ENCODE results near the gene TUBGCP3. TPM values are rescaled to one million over a fixed set of nuclear protein-coding genes. Genes with fewer than 3 reads are reported as not detected.
"Not testable (repeated sequence)": the region's sequence is repeated elsewhere in the genome, so short reads cannot be mapped to it uniquely, and the experiment has no call there.

The TUBGCP3 gene
- total RNA-seq, 1 experiment from 2014 or later = 13.7 TPM

DNA sequence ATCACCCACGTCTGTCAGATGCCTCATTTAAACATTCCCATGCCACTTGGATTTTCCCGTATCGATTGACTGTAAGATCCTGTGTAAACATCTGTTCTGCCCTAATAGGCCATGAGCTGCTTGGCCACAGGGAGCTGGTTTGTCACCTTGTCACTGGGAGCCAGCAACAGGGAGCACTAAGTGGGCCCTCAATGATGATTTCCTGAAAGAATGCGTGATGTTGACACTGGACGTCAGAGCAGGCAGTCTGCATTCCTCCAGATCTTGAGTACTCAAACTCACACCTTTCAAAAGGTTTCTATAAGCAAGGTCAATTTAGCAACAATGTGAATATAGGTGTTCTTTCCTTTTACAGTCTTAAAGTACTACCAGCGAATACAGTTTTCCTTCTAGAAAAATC is 78.8 kb downstream of the TUBGCP3 start:
- H3K4me1 Mint-ChIP-seq (ENCODE audit: low read depth, unreplicated experiment) = no peaks in the 10 kb centered on the region
- no peaks in the 10 kb centered on the region for H3K27me3 Mint-ChIP-seq (ENCODE audit: unreplicated experiment)
- no peak for TF ChIP-seq CTCF (IDR thresholded peaks at IDR 0.05; ENCODE audit: unreplicated experiment)
- no peaks in the 10 kb centered on the region for H3K9me3 Mint-ChIP-seq (ENCODE audit: low read depth, unreplicated experiment)
- no peak overlapping the region for H3K4me3 Mint-ChIP-seq (ENCODE audit: low read depth, unreplicated experiment)
- no peaks in the 10 kb centered on the region for H3K36me3 Mint-ChIP-seq (ENCODE audit: insufficient read depth, unreplicated experiment)
- H3K27ac Mint-ChIP-seq (ENCODE audit: unreplicated experiment) = no peak overlapping the region
- DNase-seq = no peak
- CTCF ChIA-PET = no interaction called here
- no TSS peak for BruUV-seq (replicated peaks)
- intact Hi-C loops (cut with micrococcal nuclease; ENCODE audit: unreplicated experiment) = no loop called here

DNA sequence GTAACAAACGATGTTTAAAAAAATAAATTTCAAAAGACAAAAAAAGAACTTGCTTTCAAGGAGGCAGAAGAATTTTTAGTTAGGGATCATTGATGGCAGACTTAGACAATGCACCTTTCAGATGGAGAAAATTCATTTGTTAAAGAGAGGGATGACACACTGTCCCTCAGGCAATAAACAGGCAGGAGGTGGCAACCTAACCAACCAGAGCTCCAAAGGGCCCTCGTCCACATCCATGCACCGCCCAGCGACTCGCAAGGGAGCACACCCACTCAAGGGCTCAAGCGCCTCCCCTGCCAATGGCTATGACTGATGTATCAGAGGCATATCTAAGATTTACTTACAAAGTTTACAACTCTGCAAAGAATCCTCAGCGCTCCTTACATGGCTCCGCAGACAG is 81.9 kb downstream of the TUBGCP3 start:
- Mint-ChIP-seq H3K4me3 (ENCODE audit: low read depth, unreplicated experiment) (no peak overlapping the region), H3K9me3 (ENCODE audit: low read depth, unreplicated experiment) (no peaks in the 10 kb centered on the region), H3K4me1 (ENCODE audit: low read depth, unreplicated experiment) (no peaks in the 10 kb centered on the region), H3K27ac (ENCODE audit: unreplicated experiment) (no peak overlapping the region), H3K36me3 (ENCODE audit: insufficient read depth, unreplicated experiment) (no peaks in the 10 kb centered on the region), H3K27me3 (ENCODE audit: unreplicated experiment) (no peaks in the 10 kb centered on the region)
- intact Hi-C loops (cut with micrococcal nuclease; ENCODE audit: unreplicated experiment) = no loop called here
- no TSS peak for BruUV-seq (replicated peaks)
- DNase-seq = no peak
- CTCF ChIA-PET = no interaction called here
- no peak for TF ChIP-seq CTCF (IDR thresholded peaks at IDR 0.05; ENCODE audit: unreplicated experiment)

GRCh38 chr13:112496166-112496565 is 91.8 kb downstream of the TUBGCP3 start:
- Mint-ChIP-seq H3K4me3 (ENCODE audit: low read depth, unreplicated experiment) (no peak overlapping the region), H3K27ac (ENCODE audit: unreplicated experiment) (no peak overlapping the region), H3K4me1 (ENCODE audit: low read depth, unreplicated experiment) (no peaks in the 10 kb centered on the region), H3K27me3 (ENCODE audit: unreplicated experiment) (no peaks in the 10 kb centered on the region), H3K36me3 (ENCODE audit: insufficient read depth, unreplicated experiment) (no peaks in the 10 kb centered on the region), H3K9me3 (ENCODE audit: low read depth, unreplicated experiment) (no peaks in the 10 kb centered on the region)
- no peak for DNase-seq
- CTCF ChIA-PET = no interaction called here
- TF ChIP-seq CTCF (IDR thresholded peaks at IDR 0.05; ENCODE audit: unreplicated experiment) = no peak
- no TSS peak for BruUV-seq (replicated peaks)
- intact Hi-C loops (cut with micrococcal nuclease; ENCODE audit: unreplicated experiment) = no loop called here

DNA sequence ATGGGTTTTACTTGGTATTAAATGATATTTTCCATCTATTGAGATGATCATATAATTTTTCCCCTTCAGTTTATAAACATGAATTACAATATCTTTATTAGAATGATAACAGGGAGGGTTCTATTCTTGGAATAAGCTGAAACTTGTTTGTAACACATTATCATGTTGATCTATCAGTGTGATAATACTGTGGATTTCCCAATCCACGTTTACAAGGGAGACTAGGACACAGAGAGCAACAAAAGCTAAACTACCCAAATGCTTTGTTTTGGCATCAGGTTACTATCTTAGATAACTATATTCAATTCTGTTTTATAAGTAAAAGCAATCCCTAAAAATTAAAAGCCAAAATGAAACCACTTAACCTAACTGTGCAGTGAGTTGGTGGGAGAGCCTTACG is 92.5 kb downstream of the TUBGCP3 start:
- Mint-ChIP-seq H3K9me3 (ENCODE audit: low read depth, unreplicated experiment) (no peaks in the 10 kb centered on the region), H3K4me3 (ENCODE audit: low read depth, unreplicated experiment) (no peak overlapping the region), H3K27me3 (ENCODE audit: unreplicated experiment) (no peaks in the 10 kb centered on the region), H3K4me1 (ENCODE audit: low read depth, unreplicated experiment) (no peaks in the 10 kb centered on the region), H3K27ac (ENCODE audit: unreplicated experiment) (no peak overlapping the region), H3K36me3 (ENCODE audit: insufficient read depth, unreplicated experiment) (no peaks in the 10 kb centered on the region)
- no peak for DNase-seq
- TF ChIP-seq CTCF (IDR thresholded peaks at IDR 0.05; ENCODE audit: unreplicated experiment) = no peak
- CTCF ChIA-PET = no interaction called here
- intact Hi-C loops (cut with micrococcal nuclease; ENCODE audit: unreplicated experiment) = no loop called here
- no TSS peak for BruUV-seq (replicated peaks)

- TF ChIP-seq CTCF (IDR thresholded peaks at IDR 0.05; ENCODE audit: unreplicated experiment) = no peak
- intact Hi-C loops (cut with micrococcal nuclease; ENCODE audit: unreplicated experiment) = no loop called here
- CTCF ChIA-PET = no interaction called here
- Mint-ChIP-seq H3K9me3 (ENCODE audit: low read depth, unreplicated experiment) (no peaks in the 10 kb centered on the region), H3K27ac (ENCODE audit: unreplicated experiment) (no peak overlapping the region), H3K4me1 (ENCODE audit: low read depth, unreplicated experiment) (no peaks in the 10 kb centered on the region), H3K4me3 (ENCODE audit: low read depth, unreplicated experiment) (no peak overlapping the region), H3K27me3 (ENCODE audit: unreplicated experiment) (no peaks in the 10 kb centered on the region), H3K36me3 (ENCODE audit: insufficient read depth, unreplicated experiment) (no peaks in the 10 kb centered on the region)
- BruUV-seq (replicated peaks) = no TSS peak
- DNase-seq = no peak
These were observed 98.8 kb downstream of the TUBGCP3 start for GRCh38 chr13:112489199-112489598.

DNA sequence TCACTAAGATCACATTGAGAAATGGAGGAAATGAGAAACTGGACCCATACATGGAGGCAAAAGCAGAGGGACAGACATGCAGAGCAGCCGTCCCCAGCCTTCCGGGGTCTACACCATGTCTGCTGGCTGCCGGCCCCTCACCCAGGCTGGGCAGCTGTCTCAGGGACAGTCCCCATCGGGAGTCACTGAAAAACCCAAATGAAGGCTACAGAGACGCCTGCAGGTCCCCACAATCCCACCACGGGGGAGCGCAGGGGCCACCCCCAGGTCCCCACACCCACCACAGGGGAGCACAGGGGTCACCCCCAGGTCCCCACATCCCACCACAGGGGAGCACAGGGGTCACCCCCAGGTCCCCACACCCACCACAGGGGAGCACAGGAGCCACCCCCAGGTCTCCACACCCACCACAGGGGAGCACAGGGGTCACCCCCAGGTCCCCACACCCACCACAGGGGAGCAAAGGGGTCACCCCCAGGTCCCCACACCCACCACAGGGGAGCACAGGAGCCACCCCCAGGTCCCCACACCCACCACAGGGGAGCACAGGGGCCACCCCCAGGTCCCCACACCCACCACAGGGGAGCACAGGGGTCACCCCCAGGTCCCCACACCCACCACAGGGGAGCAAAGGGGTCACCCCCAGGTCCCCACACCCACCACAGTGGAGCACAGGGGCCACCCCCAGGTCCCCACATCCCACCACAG is 99.5 kb downstream of the TUBGCP3 start:
- H3K36me3 Mint-ChIP-seq (ENCODE audit: insufficient read depth, unreplicated experiment); H3K27me3 Mint-ChIP-seq (ENCODE audit: unreplicated experiment); CTCF ChIA-PET; H3K9me3 Mint-ChIP-seq (ENCODE audit: low read depth, unreplicated experiment); H3K4me1 Mint-ChIP-seq (ENCODE audit: low read depth, unreplicated experiment); BruUV-seq (replicated peaks); H3K4me3 Mint-ChIP-seq (ENCODE audit: low read depth, unreplicated experiment); DNase-seq; intact Hi-C loops (cut with micrococcal nuclease; ENCODE audit: unreplicated experiment); H3K27ac Mint-ChIP-seq (ENCODE audit: unreplicated experiment): not testable (repeated sequence)
